Motor neuron (in vitro differentiated cells): Measurements from ENCODE around the gene VPS54. TPM values are rescaled to one million over a fixed set of nuclear protein-coding genes. Genes with fewer than 3 reads are reported as not detected.

Experiments used
- ATAC-seq, 8 experiments: fragments of 200-7000 bp; cut with Tn5 transposase; replicated peaks in 6 of 8; 2 replicates each; pipeline ENCODE4 v1.8.0; 2021; ENCODE audit warnings: mild to moderate bottlenecking in 8 of 8, moderate library complexity in 8 of 8
- H3K27ac ChIP-seq, 2 donors: fragments of 250-450 bp; sonication (Bioruptor Pico); 2 replicates each; pipeline ENCODE4 v1.9.0; 2021; ENCODE audit warnings: antibody characterized with exemption in 2 of 2, mild to moderate bottlenecking in 2 of 2, moderate library complexity in 1 of 2
- H3K4me1 ChIP-seq, 2 donors: fragments of 250-450 bp; sonication (Bioruptor Pico); replicated peaks in 1 of 2; 2 replicates each; pipeline ENCODE4 v1.6.1; 2021; ENCODE audit warnings: antibody characterized with exemption in 2 of 2, mild to moderate bottlenecking in 2 of 2, moderate library complexity in 1 of 2
- H3K4me3 ChIP-seq, 5 donors: fragments of 250-450 bp; sonication (Bioruptor Pico); 2 replicates each; pipeline ENCODE4 v1.9.0; 2021; ENCODE audit warnings: antibody characterized with exemption in 5 of 5, mild to moderate bottlenecking in 5 of 5, moderate library complexity in 4 of 5
- WGBS, 10 experiments: fragments of 450-650 bp; shearing (Covaris generic); methylation state at CpG; one replicate each; pipeline ENCODE4 v1.0.0; 2022; 5-methylcytosine and 5-hydroxymethylcytosine counted together
- in situ Hi-C, 9 experiments: fragments of 400-800 bp; cut with MboI; loops; one replicate each; pipeline ENCODE4 v1.15.0; 2021; ENCODE audit warnings: low sequenced_read_pairs in 9 of 9, low pct_unique_long_range_greater_than_20kb in 2 of 9; ENCODE audit not compliant: unreplicated experiment in 9 of 9
- total RNA-seq, 8 experiments: library from RNA; unstranded; fragments of 300-600 nt; gene quantifications; 2 replicates each; pipeline versions ENCODE4 v1.2.3 to v1.2.4, GENCODE V29; 2022

Gene VPS54
- total RNA-seq, 8 experiments from 2014 or later = 16.1 to 27.7 (median 22.1) TPM

GRCh38 chr2:63902149-63902548, 117.1 kb downstream of the VPS54 start:
- in situ Hi-C loops = no loop called here
- no peak for ATAC-seq
- Histone ChIP-seq H3K4me3 (no peak overlapping the region), H3K27ac (no peak overlapping the region), H3K4me1 (no peaks in the 10 kb centered on the region)

DNA sequence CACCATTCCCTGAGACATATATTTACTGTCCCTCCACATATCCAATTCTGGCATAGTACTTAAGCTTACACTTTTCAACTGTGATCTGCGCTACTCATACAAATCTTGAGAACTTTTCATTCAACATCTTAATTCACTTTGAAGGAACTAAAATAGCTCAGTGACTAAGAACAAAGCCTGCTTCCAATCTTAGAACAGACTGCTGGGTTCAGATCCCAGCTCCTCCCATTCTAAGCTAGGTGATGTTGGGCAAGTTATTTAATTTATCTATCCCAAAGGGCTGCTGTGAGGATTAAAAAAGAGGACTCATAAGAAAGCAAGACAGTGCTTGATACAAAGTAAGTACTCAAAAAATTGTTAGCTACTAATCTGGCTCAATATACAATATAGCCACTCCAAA, 119.6 kb downstream of the VPS54 start:
- Histone ChIP-seq H3K4me3 (no peak overlapping the region), H3K27ac (no peak overlapping the region), H3K4me1 (no peaks in the 10 kb centered on the region)
- 50 to 100% (median 100%) methylated on average over 1 of the region's 1 CpG; no CpG with 5 or more reads in 2 of the 10 experiments for WGBS, 10 experiments
- ATAC-seq = no peak
- in situ Hi-C loops = loop anchor here in 3 of 9 experiments (25.0 kb wide), 1 partner anchor 212 kb away; no protein-coding TSS in a partner anchor

DNA sequence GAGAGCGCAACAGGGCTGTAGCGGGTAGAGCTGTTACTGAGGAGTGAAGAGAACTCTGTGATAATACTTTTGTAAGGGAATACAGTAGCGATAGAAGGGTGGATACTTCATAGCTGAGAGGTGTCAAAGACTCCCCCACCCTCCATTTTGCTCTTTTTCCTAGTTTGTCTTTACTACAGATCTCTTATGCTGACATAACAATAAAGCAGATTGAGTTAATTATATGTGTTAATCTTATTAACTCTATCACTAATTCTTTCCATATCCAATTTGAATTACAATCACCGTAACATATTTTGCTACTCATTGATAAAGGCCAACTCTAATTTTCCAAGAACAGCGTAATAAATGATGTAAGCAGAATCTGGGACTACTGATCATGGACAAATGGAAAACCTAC, 120.4 kb downstream of the VPS54 start:
- WGBS, 10 experiments = 89 to 100% (median 97%) methylated on average over 1 to 5 of the region's 5 CpGs; no CpG with 5 or more reads in 1 of the 10 experiments
- H3K27ac ChIP-seq = no peak overlapping the region
- H3K4me3 ChIP-seq = no peak overlapping the region
- in situ Hi-C loops = loop anchor here in 3 of 9 experiments (25.0 kb wide), 1 partner anchor 212 kb away; no protein-coding TSS in a partner anchor
- no peak for ATAC-seq
- H3K4me1 ChIP-seq = no peaks in the 10 kb centered on the region

- Histone ChIP-seq H3K4me1 (no peaks in the 10 kb centered on the region), H3K27ac (no peak overlapping the region), H3K4me3 (no peak overlapping the region)
- 83 to 100% (median 100%) methylated on average over 1 of the region's 1 CpG; no CpG with 5 or more reads in 5 of the 10 experiments for WGBS, 10 experiments
- in situ Hi-C loops = loop anchor here in 3 of 9 experiments (25.0 kb wide), 1 partner anchor 207 kb away; no protein-coding TSS in a partner anchor
- ATAC-seq = no peak
These were observed 125.1 kb downstream of the VPS54 start for GRCh38 chr2:63894167-63894566.

DNA sequence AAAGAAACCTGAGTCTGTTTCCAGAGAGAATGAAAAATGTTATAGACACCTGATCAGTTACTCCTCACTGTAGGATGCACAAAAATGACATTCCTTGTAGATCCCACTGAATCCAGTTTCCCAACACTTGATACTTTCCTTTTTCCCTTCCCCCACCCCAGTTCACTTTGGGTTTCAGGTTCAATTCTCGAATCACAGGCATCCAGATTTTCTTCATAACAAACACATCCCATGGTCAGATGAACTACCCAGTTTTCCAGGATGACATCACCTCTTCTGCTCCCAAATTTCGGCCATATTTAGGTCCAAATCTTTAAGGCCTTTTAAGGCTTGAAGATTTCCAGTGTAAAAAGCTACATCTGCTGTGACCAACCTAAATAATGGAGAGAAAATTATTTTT, 126.1 kb downstream of the VPS54 start:
- no peaks in the 10 kb centered on the region for H3K4me1 ChIP-seq
- no peak for ATAC-seq
- H3K4me3 ChIP-seq = no peak overlapping the region
- 45 to 100% (median 93%) methylated on average over 1 to 2 of the region's 2 CpGs; no CpG with 5 or more reads in 1 of the 10 experiments for WGBS, 10 experiments
- in situ Hi-C loops = loop anchor here in 3 of 9 experiments (25.0 kb wide), 1 partner anchor 206 kb away; no protein-coding TSS in a partner anchor
- no peak overlapping the region for H3K27ac ChIP-seq

- no peak overlapping the region for H3K4me3 ChIP-seq
- no peak for ATAC-seq
- no peak overlapping the region for H3K27ac ChIP-seq
- 80 to 100% (median 100%) methylated on average over 1 of the region's 1 CpG; no CpG with 5 or more reads in 1 of the 10 experiments for WGBS, 10 experiments
- H3K4me1 ChIP-seq = no peaks in the 10 kb centered on the region
- in situ Hi-C loops = loop anchor here in 3 of 9 experiments (25.0 kb wide), 1 partner anchor 204 kb away; no protein-coding TSS in a partner anchor
These were observed 127.7 kb downstream of the VPS54 start for GRCh38 chr2:63891488-63892030.

DNA sequence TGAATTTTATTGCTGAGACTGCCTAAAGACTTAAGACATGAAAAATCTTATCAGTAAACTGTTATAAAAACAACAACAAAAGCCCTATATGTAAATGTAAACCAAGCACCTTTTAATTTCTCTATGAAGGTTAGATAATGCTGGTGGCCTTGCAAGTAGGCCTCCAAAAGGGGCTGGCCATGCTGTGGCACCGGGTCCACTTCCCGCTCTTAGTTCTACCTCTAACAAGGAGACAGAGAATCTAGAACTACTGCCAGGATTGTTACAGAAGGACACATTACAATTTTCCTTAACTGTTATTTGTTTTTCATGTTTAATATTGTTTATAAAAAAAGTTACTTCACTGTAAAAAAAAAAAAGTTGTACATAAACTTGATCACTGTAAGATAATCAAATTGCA, 128.6 kb downstream of the VPS54 start:
- H3K27ac ChIP-seq = no peak overlapping the region
- in situ Hi-C loops = loop anchor here in 3 of 9 experiments (25.0 kb wide), 1 partner anchor 203 kb away; no protein-coding TSS in a partner anchor
- no peak overlapping the region for H3K4me3 ChIP-seq
- H3K4me1 ChIP-seq = no peaks in the 10 kb centered on the region
- no peak for ATAC-seq
- 75 to 100% (median 100%) methylated on average over 1 to 2 of the region's 2 CpGs; no CpG with 5 or more reads in 2 of the 10 experiments for WGBS, 10 experiments

GRCh38 chr2:63888490-63889402, 130.5 kb downstream of the VPS54 start:
- Histone ChIP-seq H3K4me3 (no peak overlapping the region), H3K27ac (no peak overlapping the region), H3K4me1 (no peaks in the 10 kb centered on the region)
- 64 to 100% (median 93%) methylated on average over 2 to 5 of the region's 6 CpGs for WGBS, 10 experiments
- in situ Hi-C loops = loop anchor here in 3 of 9 experiments (25.0 kb wide), 1 partner anchor 201 kb away; no protein-coding TSS in a partner anchor
- peak; percentile 64 to 92 (median 79) for ATAC-seq

- in situ Hi-C loops = loop anchor here in 3 of 9 experiments (25.0 kb wide), 1 partner anchor 201 kb away; no protein-coding TSS in a partner anchor
- Histone ChIP-seq H3K4me3 (no peak overlapping the region), H3K27ac (no peak overlapping the region), H3K4me1 (no peaks in the 10 kb centered on the region)
- ATAC-seq = no peak
- 70 to 100% (median 93%) methylated on average over 1 to 2 of the region's 2 CpGs; no CpG with 5 or more reads in 4 of the 10 experiments for WGBS, 10 experiments
These were observed 131.2 kb downstream of the VPS54 start for GRCh38 chr2:63888053-63888452.

DNA sequence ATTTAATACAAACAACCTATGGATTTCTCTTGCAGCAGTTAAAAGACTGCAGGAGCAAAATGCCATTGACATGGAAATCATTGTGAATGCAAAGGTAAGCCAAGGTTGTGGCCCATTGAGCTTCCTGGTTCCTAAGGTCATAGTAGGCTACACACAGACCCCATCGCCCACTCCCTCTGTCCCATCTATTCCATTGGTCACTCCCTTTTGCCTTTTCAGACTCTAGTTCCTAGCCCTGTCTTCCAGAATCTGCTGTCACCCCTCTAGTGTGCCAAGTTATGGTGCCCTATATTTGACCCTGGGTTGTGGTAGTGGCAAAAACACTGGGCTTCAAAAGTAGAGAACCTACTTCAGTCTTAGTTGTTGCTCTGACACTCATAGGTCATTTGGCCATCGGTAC, 132.8 kb downstream of the VPS54 start:
- Histone ChIP-seq H3K4me3 (no peak overlapping the region), H3K27ac (no peak overlapping the region), H3K4me1 (peaks cover 0 to 2% of the 10 kb centered on the region in 2 donors)
- no peak for ATAC-seq
- WGBS, 10 experiments = 83 to 100% (median 96%) methylated on average over 1 to 2 of the region's 2 CpGs; no CpG with 5 or more reads in 6 of the 10 experiments
- in situ Hi-C loops = loop anchor here in 3 of 9 experiments (25.0 kb wide), 1 partner anchor 199 kb away; no protein-coding TSS in a partner anchor

GRCh38 chr2:63882395-63883105, 136.7 kb downstream of the VPS54 start:
- in situ Hi-C loops = loop anchor here in 3 of 9 experiments (25.0 kb wide), 1 partner anchor 195 kb away; no protein-coding TSS in a partner anchor
- no peak for ATAC-seq
- WGBS, 10 experiments = 75 to 100% (median 87%) methylated on average over 1 to 3 of the region's 3 CpGs; no CpG with 5 or more reads in 1 of the 10 experiments
- Histone ChIP-seq H3K27ac (no peak overlapping the region), H3K4me1 (peaks cover 0 to 9% of the 10 kb centered on the region in 2 donors), H3K4me3 (no peak overlapping the region)

GRCh38 chr2:63881205-63881604, 138.0 kb downstream of the VPS54 start:
- Histone ChIP-seq H3K27ac (no peak overlapping the region), H3K4me3 (no peak overlapping the region), H3K4me1 (peaks cover 0 to 9% of the 10 kb centered on the region in 2 donors)
- 20 to 100% (median 86%) methylated on average over 1 to 2 of the region's 2 CpGs; no CpG with 5 or more reads in 2 of the 10 experiments for WGBS, 10 experiments
- peak in 4 of 8 experiments; percentile 24 to 81 (median 60) for ATAC-seq
- in situ Hi-C loops = loop anchor here in 3 of 9 experiments (25.0 kb wide), 1 partner anchor 194 kb away; no protein-coding TSS in a partner anchor
